ENCODE results near the gene MCF2L2. TPM values are rescaled to one million over a fixed set of nuclear protein-coding genes. Genes with fewer than 3 reads are reported as not detected.
"Not testable (repeated sequence)": the region's sequence is repeated elsewhere in the genome, so short reads cannot be mapped to it uniquely, and the experiment has no call there.

Gene MCF2L2
- polyA plus RNA-seq, 1 donor from 2014 or later, result 0.15 TPM

GRCh38 chr3:183454064-183454463 lies 25.6 kb upstream of the MCF2L2 start:
- peaks cover 3% of the 10 kb centered on the region for H3K36me3 Mint-ChIP-seq
- no peak overlapping the region for H3K4me3 Mint-ChIP-seq
- H3K4me1 Mint-ChIP-seq, result peaks cover 0 to 2% (median 0%) of the 10 kb centered on the region in 3 donors
- H3K27me3 Mint-ChIP-seq, result no peaks in the 10 kb centered on the region
- H3K9me3 Mint-ChIP-seq, result no peaks in the 10 kb centered on the region
- H3K27ac Mint-ChIP-seq, result no peak overlapping the region

- Mint-ChIP-seq H3K9me3 (no peaks in the 10 kb centered on the region), H3K36me3 (no peaks in the 10 kb centered on the region), H3K4me3 (no peak overlapping the region), H3K27ac (no peak overlapping the region), H3K27me3 (no peaks in the 10 kb centered on the region), H3K4me1 (peaks cover 2 to 18% (median 12%) of the 10 kb centered on the region in 3 donors)
Observed at GRCh38 chr3:183449791-183450190, 21.4 kb upstream of the MCF2L2 start.

GRCh38 chr3:183449391-183449790 lies 21.0 kb upstream of the MCF2L2 start:
- Mint-ChIP-seq H3K27ac (no peak overlapping the region), H3K9me3 (peaks cover 0 to 4% (median 3%) of the 10 kb centered on the region in 3 donors), H3K4me3 (no peak overlapping the region), H3K4me1 (peaks cover 2 to 18% (median 12%) of the 10 kb centered on the region in 3 donors), H3K36me3 (no peaks in the 10 kb centered on the region), H3K27me3 (no peaks in the 10 kb centered on the region)

GRCh38 chr3:183448369-183449128 lies 20.1 kb upstream of the MCF2L2 start:
- Mint-ChIP-seq H3K9me3 (peaks cover 3 to 12% (median 8%) of the 10 kb centered on the region in 3 donors), H3K27me3 (no peaks in the 10 kb centered on the region), H3K27ac (peak overlapping the region in 1 of 3 donors; percentile 67), H3K36me3 (no peaks in the 10 kb centered on the region), H3K4me1 (peaks cover 2 to 18% (median 12%) of the 10 kb centered on the region in 3 donors), H3K4me3 (peak overlapping the region in 3 of 4 donors; percentile 10 to 96 (median 94))

GRCh38 chr3:183447206-183448001 lies 19.0 kb upstream of the MCF2L2 start:
- Mint-ChIP-seq H3K4me1 (peaks cover 6 to 18% (median 12%) of the 10 kb centered on the region in 3 donors), H3K27me3 (no peaks in the 10 kb centered on the region), H3K9me3 (peaks cover 6 to 23% (median 13%) of the 10 kb centered on the region in 3 donors), H3K36me3 (no peaks in the 10 kb centered on the region), H3K4me3 (peak overlapping the region; percentile 94 to 98 (median 97)), H3K27ac (peak overlapping the region; percentile 22 to 86 (median 67))

- no peaks in the 10 kb centered on the region for H3K27me3 Mint-ChIP-seq
Observed at GRCh38 chr3:183446838-183447205, 18.4 kb upstream of the MCF2L2 start.

GRCh38 chr3:183444748-183445147 lies 16.3 kb upstream of the MCF2L2 start:
- Mint-ChIP-seq H3K4me1 (peaks cover 7 to 18% (median 12%) of the 10 kb centered on the region in 3 donors), H3K27me3 (no peaks in the 10 kb centered on the region), H3K36me3 (peaks cover 1% of the 10 kb centered on the region), H3K9me3 (peaks cover 6 to 23% (median 15%) of the 10 kb centered on the region in 3 donors), H3K4me3 (no peak overlapping the region), H3K27ac (no peak overlapping the region)

More at GRCh38 chr3:183446838-183447205, 18.4 kb upstream of the MCF2L2 start:
- Mint-ChIP-seq H3K27ac (no peak overlapping the region), H3K36me3 (no peaks in the 10 kb centered on the region), H3K4me1 (peaks cover 6 to 18% (median 12%) of the 10 kb centered on the region in 3 donors), H3K9me3 (peaks cover 6 to 23% (median 13%) of the 10 kb centered on the region in 3 donors), H3K4me3 (peak overlapping the region; percentile 94 to 98 (median 97))

- peaks cover 6 to 23% (median 15%) of the 10 kb centered on the region in 3 donors for H3K9me3 Mint-ChIP-seq
- H3K27ac Mint-ChIP-seq, result no peak overlapping the region
- peaks cover 1% of the 10 kb centered on the region for H3K36me3 Mint-ChIP-seq
- peaks cover 7 to 15% (median 8%) of the 10 kb centered on the region in 3 donors for H3K4me1 Mint-ChIP-seq
- peak overlapping the region in 2 of 4 donors; percentile 7 to 17 for H3K4me3 Mint-ChIP-seq
- H3K27me3 Mint-ChIP-seq, result no peaks in the 10 kb centered on the region
Observed at GRCh38 chr3:183443395-183444385, 15.3 kb upstream of the MCF2L2 start.

- Mint-ChIP-seq H3K4me1 (peaks cover 2 to 8% (median 5%) of the 10 kb centered on the region in 3 donors), H3K4me3 (no peak overlapping the region), H3K36me3 (peaks cover 1% of the 10 kb centered on the region), H3K9me3 (peaks cover 6 to 23% (median 15%) of the 10 kb centered on the region in 3 donors), H3K27ac (no peak overlapping the region), H3K27me3 (no peaks in the 10 kb centered on the region)
Observed at GRCh38 chr3:183442994-183443393, 14.6 kb upstream of the MCF2L2 start.

GRCh38 chr3:183440521-183440920 lies 12.1 kb upstream of the MCF2L2 start:
- H3K4me1 Mint-ChIP-seq, H3K27ac Mint-ChIP-seq, H3K36me3 Mint-ChIP-seq, H3K27me3 Mint-ChIP-seq: not testable (repeated sequence)
- H3K4me3 Mint-ChIP-seq, result peak overlapping the region in 1 of 4 donors; percentile 68
- peaks cover 6 to 23% (median 15%) of the 10 kb centered on the region in 3 donors for H3K9me3 Mint-ChIP-seq

GRCh38 chr3:183439515-183439914 lies 11.1 kb upstream of the MCF2L2 start:
- Mint-ChIP-seq H3K27ac (no peak overlapping the region), H3K4me3 (no peak overlapping the region), H3K36me3 (peaks cover 1% of the 10 kb centered on the region), H3K4me1 (peaks cover 0 to 10% (median 9%) of the 10 kb centered on the region in 3 donors), H3K27me3 (no peaks in the 10 kb centered on the region), H3K9me3 (peaks cover 6 to 20% (median 12%) of the 10 kb centered on the region in 3 donors)

GRCh38 chr3:183438735-183439134 lies 10.3 kb upstream of the MCF2L2 start:
- Mint-ChIP-seq H3K4me1 (peaks cover 0 to 10% (median 9%) of the 10 kb centered on the region in 3 donors), H3K36me3 (peaks cover 1% of the 10 kb centered on the region), H3K27me3 (no peaks in the 10 kb centered on the region), H3K27ac (no peak overlapping the region), H3K4me3 (no peak overlapping the region), H3K9me3 (peaks cover 5 to 12% (median 8%) of the 10 kb centered on the region in 3 donors)

- peaks cover 2% of the 10 kb centered on the region for H3K27me3 Mint-ChIP-seq
- peaks cover 0 to 9% (median 7%) of the 10 kb centered on the region in 3 donors for H3K4me1 Mint-ChIP-seq
- peaks cover 0 to 4% (median 1%) of the 10 kb centered on the region in 3 donors for H3K9me3 Mint-ChIP-seq
- H3K36me3 Mint-ChIP-seq, result peaks cover 1% of the 10 kb centered on the region
- no peak overlapping the region for H3K4me3 Mint-ChIP-seq
- H3K27ac Mint-ChIP-seq, result no peak overlapping the region
Observed at GRCh38 chr3:183437666-183438564, 9.5 kb upstream of the MCF2L2 start.

All from IgD-negative memory B cell (primary cell).